ENCODE results near the gene IL17RC. TPM values are rescaled to one million over a fixed set of nuclear protein-coding genes. Genes with fewer than 3 reads are reported as not detected.

Gene IL17RC
- total and polyA plus RNA-seq, 2 of the 8 experiments (the other 6 are each of a cell fraction or from before 2014, with no cell fraction given): 11.8 to 13.0 TPM

DNA sequence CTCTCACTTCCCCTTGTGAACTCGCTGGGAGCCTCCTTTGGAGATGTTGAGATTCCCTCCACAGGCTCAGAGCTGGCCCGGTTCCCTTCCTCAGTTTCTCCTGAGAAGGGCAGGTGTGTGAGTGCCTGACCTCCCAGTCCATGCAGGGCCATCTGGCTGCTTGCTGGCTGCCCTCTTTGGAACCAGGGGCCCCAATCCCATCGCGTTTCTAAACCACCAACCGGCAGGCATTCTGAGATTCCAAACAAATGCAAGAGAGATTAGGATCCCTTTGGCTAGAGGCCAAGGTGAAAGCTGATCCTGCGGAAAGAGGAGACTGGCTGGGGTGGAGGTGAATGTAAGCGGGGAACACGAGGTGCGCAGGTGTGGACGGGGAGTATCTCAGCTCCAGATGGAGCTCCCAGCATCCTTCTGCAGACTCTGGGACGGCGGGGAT is 38.2 kb downstream of the IL17RC start (continued):
- TF ChIP-seq HDAC2 (IDR thresholded peaks at IDR 0.05; ENCODE audit: borderline replicate concordance in 1 of 2, low read depth in 2 of 2, low read length in 2 of 2) (no peak), POLR2AphosphoS5 (IDR thresholded peaks at IDR 0.05; ENCODE audit: low read depth, low read length) (peak; percentile 36; the same call in 1 of the 2 replicates), FOSL1 (IDR thresholded peaks at IDR 0.05; ENCODE audit: insufficient read depth, low read depth, low read length) (no peak), SP1 (IDR thresholded peaks at IDR 0.05; ENCODE audit: low read depth, low read length) (0 out of 2 replicates have a peak, but pooled peaks have one; percentile 22), SP4 (IDR thresholded peaks at IDR 0.05; ENCODE audit: low read length) (no peak), CHD2 (IDR thresholded peaks at IDR 0.05; ENCODE audit: low read length) (0 out of 2 replicates have a peak, but pooled peaks have one; percentile 19), YY1 (IDR thresholded peaks at IDR 0.05; ENCODE audit: low read depth, low read length) (no peak), EP300 (IDR thresholded peaks at IDR 0.05; ENCODE audit: borderline replicate concordance in 1 of 2, low read depth in 2 of 2, low read length in 2 of 2) (no peak), HDAC6 (IDR thresholded peaks at IDR 0.05; ENCODE audit: low read depth, low read length) (no peak), E2F6 (IDR thresholded peaks at IDR 0.05) (peak; percentile 73), RAD21 (IDR thresholded peaks at IDR 0.05 in 1 of 2, conservative IDR thresholded peaks at IDR 0.05 in 1 of 2; ENCODE audit: low read depth in 2 of 2, low read length in 2 of 2) (no peak), BRCA1 (IDR thresholded peaks at IDR 0.05; ENCODE audit: low read depth, low read length) (no peak), TEAD4 (IDR thresholded peaks at IDR 0.05; ENCODE audit: low read depth, low read length) (no peak), CTBP2 (IDR thresholded peaks at IDR 0.05; ENCODE audit: borderline replicate concordance, insufficient read depth, insufficient read length, low read length) (no peak), CBX8 (IDR thresholded peaks at IDR 0.05; ENCODE audit: borderline replicate concordance, low read depth, low read length) (no peak), TAF7 (optimal IDR thresholded peaks at IDR 0.05; ENCODE audit: borderline replicate concordance, low read depth, low read length) (no peak), MAX (IDR thresholded peaks at IDR 0.05) (peak; percentile 90), TCF12 (IDR thresholded peaks at IDR 0.05; ENCODE audit: low read depth, low read length) (peak; percentile 69; the same call in 1 of the 2 replicates), TBP (IDR thresholded peaks at IDR 0.05; ENCODE audit: low read depth, low read length) (no peak), KDM1A (IDR thresholded peaks at IDR 0.05; ENCODE audit: borderline replicate concordance, low read length) (no peak), RXRA (IDR thresholded peaks at IDR 0.05; ENCODE audit: insufficient read depth, low read depth, low read length) (no peak), BACH1 (IDR thresholded peaks at IDR 0.05; ENCODE audit: low read length) (no peak)
- TF ChIP-seq, protein P1, sequence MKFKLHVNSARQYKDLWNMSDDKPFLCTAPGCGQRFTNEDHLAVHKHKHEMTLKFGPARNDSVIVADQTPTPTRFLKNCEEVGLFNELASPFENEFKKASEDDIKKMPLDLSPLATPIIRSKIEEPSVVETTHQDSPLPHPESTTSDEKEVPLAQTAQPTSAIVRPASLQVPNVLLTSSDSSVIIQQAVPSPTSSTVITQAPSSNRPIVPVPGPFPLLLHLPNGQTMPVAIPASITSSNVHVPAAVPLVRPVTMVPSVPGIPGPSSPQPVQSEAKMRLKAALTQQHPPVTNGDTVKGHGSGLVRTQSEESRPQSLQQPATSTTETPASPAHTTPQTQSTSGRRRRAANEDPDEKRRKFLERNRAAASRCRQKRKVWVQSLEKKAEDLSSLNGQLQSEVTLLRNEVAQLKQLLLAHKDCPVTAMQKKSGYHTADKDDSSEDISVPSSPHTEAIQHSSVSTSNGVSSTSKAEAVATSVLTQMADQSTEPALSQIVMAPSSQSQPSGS (IDR thresholded peaks at IDR 0.05; ENCODE audit: low read length): no peak
